Activated CD8-positive, alpha-beta memory T cell treated with anti-CD3 and anti-CD28 coated beads, Interleukin-2, amount 50 U/mL, for 4 hours (primary cell): ENCODE results near the gene TM2D3.
"Not testable (repeated sequence)": the region's sequence is repeated elsewhere in the genome, so short reads cannot be mapped to it uniquely, and the experiment has no call there.

Experiments
- DNase-seq: peaks from one replicate; pipeline ENCODE4 v3.0.0-alpha.2; 2020

Gene TM2D3

GRCh38 chr15:101654624-101655337, 2.6 kb upstream of the TM2D3 start:
- DNase-seq, result not testable (repeated sequence)

GRCh38 chr15:101654171-101654570, 2.0 kb upstream of the TM2D3 start:
- no peak for DNase-seq

GRCh38 chr15:101652786-101653430, 727 bp upstream of the TM2D3 start:
- DNase-seq, result peak; percentile 36

- DNase-seq, result no peak
Observed at GRCh38 chr15:101651554-101652097, 555 bp downstream of the TM2D3 start.

- DNase-seq, result no peak
Observed at GRCh38 chr15:101650145-101650544, 2.0 kb downstream of the TM2D3 start.

GRCh38 chr15:101648356-101648755, 3.8 kb downstream of the TM2D3 start:
- no peak for DNase-seq

- no peak for DNase-seq
Observed at GRCh38 chr15:101647251-101647650, 4.9 kb downstream of the TM2D3 start.

- no peak for DNase-seq
Observed at GRCh38 chr15:101646672-101647071, 5.5 kb downstream of the TM2D3 start.

GRCh38 chr15:101642361-101642760, 9.8 kb downstream of the TM2D3 start:
- DNase-seq, result no peak

GRCh38 chr15:101641894-101642293, 10.3 kb downstream of the TM2D3 start:
- no peak for DNase-seq

GRCh38 chr15:101641129-101641764, 10.9 kb downstream of the TM2D3 start:
- peak; percentile 70 for DNase-seq

GRCh38 chr15:101639667-101640066, 12.5 kb downstream of the TM2D3 start:
- DNase-seq, result no peak

- DNase-seq, result no peak
Observed at GRCh38 chr15:101637919-101638318, 14.3 kb downstream of the TM2D3 start.

GRCh38 chr15:101637516-101637915, 14.7 kb downstream of the TM2D3 start:
- DNase-seq, result no peak

- no peak for DNase-seq
Observed at GRCh38 chr15:101637038-101637437, 15.1 kb downstream of the TM2D3 start.

GRCh38 chr15:101635944-101636727, 16.0 kb downstream of the TM2D3 start:
- no peak for DNase-seq

- DNase-seq, result no peak
Observed at GRCh38 chr15:101633356-101633755, 18.8 kb downstream of the TM2D3 start.

- DNase-seq, result not testable (repeated sequence)
Observed at GRCh38 chr15:101626729-101627128, 25.5 kb downstream of the TM2D3 start.

GRCh38 chr15:101625980-101626379, 26.2 kb downstream of the TM2D3 start:
- DNase-seq, result no peak

GRCh38 chr15:101625184-101625583, 27.0 kb downstream of the TM2D3 start:
- no peak for DNase-seq

GRCh38 chr15:101623367-101624304, 28.5 kb downstream of the TM2D3 start:
- no peak for DNase-seq

GRCh38 chr15:101621961-101622360, 30.2 kb downstream of the TM2D3 start:
- DNase-seq, result no peak
